PFSK-1 (cell line): Measurements from ENCODE around the gene SAC3D1.

Experiments
- FOXP2 ChIP-seq: optimal IDR thresholded peaks from 2 replicates; pipeline ENCODE3; 2011; ENCODE audit warnings: borderline replicate concordance, control low read depth, inconsistent platforms; ENCODE audit not compliant: insufficient read depth; ENCODE audit errors: extremely low read length, extremely low read depth
- POLR2AphosphoS5 ChIP-seq: IDR thresholded peaks from 2 replicates; pipeline ENCODE4 v1.6.1; 2012; ENCODE audit warnings: low read depth, mild to moderate bottlenecking, control low read depth, low read length, moderate library complexity
- SIN3A ChIP-seq: IDR thresholded peaks from 2 replicates; pipeline ENCODE4 v1.6.1; 2012; ENCODE audit warnings: mild to moderate bottlenecking, low read length, moderate library complexity, borderline replicate concordance; ENCODE audit not compliant: insufficient read depth
- TAF1 ChIP-seq: IDR thresholded peaks from 2 replicates; pipeline ENCODE4 v1.6.1; 2012; ENCODE audit warnings: low read length, control low read depth, borderline replicate concordance; ENCODE audit not compliant: insufficient read depth
- TF ChIP-seq, protein P1 (sequence below), 2 experiments: IDR thresholded peaks; 2 replicates each; pipeline versions ENCODE4 v1.6.1 to v1.8.0; 2011 to 2012; ENCODE audit warnings: low read depth in 2 of 2, low read length in 2 of 2, control low read depth in 1 of 2, inconsistent platforms in 1 of 2, mild to moderate bottlenecking in 1 of 2, moderate library complexity in 1 of 2; ENCODE audit not compliant: insufficient read depth in 1 of 2

The SAC3D1 gene

DNA sequence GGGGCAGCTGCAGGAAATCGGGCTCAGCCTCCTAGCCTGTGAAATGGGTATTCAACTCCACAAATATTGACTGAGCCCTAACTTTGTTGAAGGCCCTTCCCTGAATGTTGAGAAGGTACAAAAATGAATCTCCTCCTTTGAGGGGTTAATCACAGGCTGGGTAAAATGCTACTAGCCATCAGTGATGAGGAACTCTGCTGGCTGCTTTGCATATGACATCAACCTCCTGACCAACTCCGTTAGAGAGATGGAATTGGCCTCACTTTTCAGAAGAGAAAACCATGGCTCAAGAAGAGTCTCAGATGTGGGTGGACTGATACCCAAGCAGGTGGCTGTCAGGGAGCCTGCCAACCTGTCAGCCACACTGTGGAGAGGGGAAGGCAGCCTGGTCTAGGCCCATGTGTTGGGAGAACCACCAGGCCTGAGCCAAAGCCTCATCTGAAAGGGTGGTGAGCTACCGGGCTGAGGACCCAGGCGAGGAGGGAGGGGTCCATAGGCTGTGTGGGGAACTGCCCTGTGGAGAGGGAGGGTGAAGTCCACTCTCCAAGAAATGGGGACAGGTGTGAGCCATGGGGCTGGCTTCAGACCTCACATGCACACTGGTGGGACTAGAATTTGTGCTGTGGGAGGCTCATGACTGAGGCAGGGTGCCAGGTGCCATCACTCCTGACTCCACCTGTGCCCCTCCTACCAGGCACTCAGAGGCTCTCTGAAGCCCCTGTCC is 31.1 kb downstream of the SAC3D1 start:
- no peak for TF ChIP-seq FOXP2
- TF ChIP-seq, protein P1, sequence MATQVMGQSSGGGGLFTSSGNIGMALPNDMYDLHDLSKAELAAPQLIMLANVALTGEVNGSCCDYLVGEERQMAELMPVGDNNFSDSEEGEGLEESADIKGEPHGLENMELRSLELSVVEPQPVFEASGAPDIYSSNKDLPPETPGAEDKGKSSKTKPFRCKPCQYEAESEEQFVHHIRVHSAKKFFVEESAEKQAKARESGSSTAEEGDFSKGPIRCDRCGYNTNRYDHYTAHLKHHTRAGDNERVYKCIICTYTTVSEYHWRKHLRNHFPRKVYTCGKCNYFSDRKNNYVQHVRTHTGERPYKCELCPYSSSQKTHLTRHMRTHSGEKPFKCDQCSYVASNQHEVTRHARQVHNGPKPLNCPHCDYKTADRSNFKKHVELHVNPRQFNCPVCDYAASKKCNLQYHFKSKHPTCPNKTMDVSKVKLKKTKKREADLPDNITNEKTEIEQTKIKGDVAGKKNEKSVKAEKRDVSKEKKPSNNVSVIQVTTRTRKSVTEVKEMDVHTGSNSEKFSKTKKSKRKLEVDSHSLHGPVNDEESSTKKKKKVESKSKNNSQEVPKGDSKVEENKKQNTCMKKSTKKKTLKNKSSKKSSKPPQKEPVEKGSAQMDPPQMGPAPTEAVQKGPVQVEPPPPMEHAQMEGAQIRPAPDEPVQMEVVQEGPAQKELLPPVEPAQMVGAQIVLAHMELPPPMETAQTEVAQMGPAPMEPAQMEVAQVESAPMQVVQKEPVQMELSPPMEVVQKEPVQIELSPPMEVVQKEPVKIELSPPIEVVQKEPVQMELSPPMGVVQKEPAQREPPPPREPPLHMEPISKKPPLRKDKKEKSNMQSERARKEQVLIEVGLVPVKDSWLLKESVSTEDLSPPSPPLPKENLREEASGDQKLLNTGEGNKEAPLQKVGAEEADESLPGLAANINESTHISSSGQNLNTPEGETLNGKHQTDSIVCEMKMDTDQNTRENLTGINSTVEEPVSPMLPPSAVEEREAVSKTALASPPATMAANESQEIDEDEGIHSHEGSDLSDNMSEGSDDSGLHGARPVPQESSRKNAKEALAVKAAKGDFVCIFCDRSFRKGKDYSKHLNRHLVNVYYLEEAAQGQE (IDR thresholded peaks at IDR 0.05; ENCODE audit: insufficient read depth in 1 of 2, low read depth in 2 of 2, low read length in 2 of 2), result no peak
- no peak for TF ChIP-seq TAF1
- no peak for TF ChIP-seq SIN3A
- no peak for TF ChIP-seq POLR2AphosphoS5

DNA sequence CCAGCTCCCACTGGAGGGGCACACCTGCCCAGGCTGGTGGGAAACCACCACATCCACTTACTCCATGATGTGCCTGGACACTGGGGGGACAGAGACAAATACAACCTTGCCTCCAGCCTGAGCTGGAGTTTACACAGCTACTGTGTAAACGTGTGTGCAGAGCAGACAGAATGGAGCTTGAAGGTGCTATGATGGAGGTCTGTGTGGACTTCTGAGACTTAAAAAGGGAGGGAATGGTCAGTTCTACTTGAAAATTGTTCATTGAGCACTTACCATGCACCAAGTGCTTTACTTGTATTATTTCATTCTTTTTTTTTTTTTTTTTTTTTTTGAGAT is 31.6 kb downstream of the SAC3D1 start:
- TF ChIP-seq TAF1 (no peak), SIN3A (no peak), POLR2AphosphoS5 (no peak), FOXP2 (no peak)
- TF ChIP-seq, protein P1 (IDR thresholded peaks at IDR 0.05; ENCODE audit: insufficient read depth in 1 of 2, low read depth in 2 of 2, low read length in 2 of 2), result no peak

DNA sequence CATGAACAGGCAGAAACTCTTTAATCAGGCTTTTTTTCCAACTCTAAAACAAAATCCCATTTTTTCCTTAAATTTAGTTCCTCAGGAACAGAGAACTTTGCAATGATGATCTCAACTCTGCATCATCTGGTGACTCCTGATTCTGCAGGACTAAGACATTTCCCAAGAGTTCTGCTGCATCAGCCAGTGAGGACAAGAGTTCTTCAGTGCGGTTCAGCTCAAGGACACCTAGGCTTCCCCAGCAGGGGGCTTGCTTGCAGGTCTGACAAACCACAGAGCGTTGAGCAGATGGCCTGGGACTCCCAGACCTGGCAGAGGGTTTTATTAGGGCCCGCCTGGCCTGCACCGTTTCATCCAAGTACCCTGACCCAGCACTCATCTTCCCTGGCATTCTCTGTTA is 36.4 kb downstream of the SAC3D1 start:
- no peak for TF ChIP-seq SIN3A
- no peak for TF ChIP-seq FOXP2
- TF ChIP-seq, protein P1 (IDR thresholded peaks at IDR 0.05; ENCODE audit: insufficient read depth in 1 of 2, low read depth in 2 of 2, low read length in 2 of 2), result no peak
- no peak for TF ChIP-seq POLR2AphosphoS5
- TF ChIP-seq TAF1, result no peak

DNA sequence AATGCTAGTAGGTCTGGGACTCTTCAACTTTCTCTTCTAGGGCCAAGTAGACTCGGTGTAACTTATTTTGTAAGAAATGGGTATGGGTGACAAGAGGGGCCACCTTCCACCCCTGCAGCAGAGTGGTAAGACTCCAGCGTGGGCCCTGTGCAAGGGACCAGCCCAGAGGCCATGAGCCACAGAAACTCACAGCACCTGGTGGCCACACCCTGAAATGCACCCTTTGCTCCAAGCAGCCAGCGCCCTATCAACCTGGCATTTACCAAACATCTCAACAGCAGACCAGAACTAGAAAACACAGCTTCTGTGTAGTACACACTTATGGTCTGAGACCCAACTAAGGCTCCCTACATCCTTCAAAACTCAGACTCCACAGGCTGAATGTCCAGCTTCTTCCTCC is 37.1 kb downstream of the SAC3D1 start:
- TF ChIP-seq, protein P1 (IDR thresholded peaks at IDR 0.05; ENCODE audit: insufficient read depth in 1 of 2, low read depth in 2 of 2, low read length in 2 of 2), result no peak
- TF ChIP-seq POLR2AphosphoS5 (peak; percentile 19; the same call in 1 of the 2 replicates), SIN3A (no peak), TAF1 (no peak)

DNA sequence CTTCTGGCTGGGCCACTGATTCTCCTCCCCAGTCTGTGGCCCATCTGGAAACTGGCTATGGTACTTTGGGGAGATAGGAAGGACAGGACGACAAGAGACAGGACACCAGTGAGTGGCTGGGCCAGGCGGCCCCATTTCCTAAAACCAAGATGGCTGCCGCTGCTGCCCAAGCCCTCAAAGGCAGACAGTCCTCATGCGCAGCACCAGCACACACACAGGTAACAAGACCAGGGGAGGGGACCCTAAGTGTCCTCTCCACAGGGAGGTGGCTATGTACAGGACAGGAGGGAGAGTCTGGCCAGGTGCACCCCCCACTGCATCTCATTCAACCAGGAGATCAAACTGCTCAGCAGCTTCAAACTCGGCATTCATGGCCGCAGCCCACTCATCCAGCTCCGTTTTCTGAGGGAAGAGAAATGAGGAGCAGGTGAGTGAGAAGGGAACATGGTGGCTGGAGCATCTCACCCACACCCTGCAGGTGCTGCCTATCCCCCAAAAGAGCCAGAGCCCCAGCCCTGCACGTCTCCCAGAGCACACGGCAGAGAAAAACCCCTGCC is 37.9 kb downstream of the SAC3D1 start:
- no peak; the same call in 1 of the 2 replicates for TF ChIP-seq POLR2AphosphoS5
- TF ChIP-seq, protein P1 (IDR thresholded peaks at IDR 0.05; ENCODE audit: insufficient read depth in 1 of 2, low read depth in 2 of 2, low read length in 2 of 2), result no peak
- no peak for TF ChIP-seq SIN3A
- TF ChIP-seq TAF1, result no peak
- TF ChIP-seq FOXP2, result no peak
